ENCODE measurements around the gene ATN1. TPM values are rescaled to one million over a fixed set of nuclear protein-coding genes. Genes with fewer than 3 reads are reported as not detected.
"Not testable (repeated sequence)": the region's sequence is repeated elsewhere in the genome, so short reads cannot be mapped to it uniquely, and the experiment has no call there.

ATN1 gene, protein sequence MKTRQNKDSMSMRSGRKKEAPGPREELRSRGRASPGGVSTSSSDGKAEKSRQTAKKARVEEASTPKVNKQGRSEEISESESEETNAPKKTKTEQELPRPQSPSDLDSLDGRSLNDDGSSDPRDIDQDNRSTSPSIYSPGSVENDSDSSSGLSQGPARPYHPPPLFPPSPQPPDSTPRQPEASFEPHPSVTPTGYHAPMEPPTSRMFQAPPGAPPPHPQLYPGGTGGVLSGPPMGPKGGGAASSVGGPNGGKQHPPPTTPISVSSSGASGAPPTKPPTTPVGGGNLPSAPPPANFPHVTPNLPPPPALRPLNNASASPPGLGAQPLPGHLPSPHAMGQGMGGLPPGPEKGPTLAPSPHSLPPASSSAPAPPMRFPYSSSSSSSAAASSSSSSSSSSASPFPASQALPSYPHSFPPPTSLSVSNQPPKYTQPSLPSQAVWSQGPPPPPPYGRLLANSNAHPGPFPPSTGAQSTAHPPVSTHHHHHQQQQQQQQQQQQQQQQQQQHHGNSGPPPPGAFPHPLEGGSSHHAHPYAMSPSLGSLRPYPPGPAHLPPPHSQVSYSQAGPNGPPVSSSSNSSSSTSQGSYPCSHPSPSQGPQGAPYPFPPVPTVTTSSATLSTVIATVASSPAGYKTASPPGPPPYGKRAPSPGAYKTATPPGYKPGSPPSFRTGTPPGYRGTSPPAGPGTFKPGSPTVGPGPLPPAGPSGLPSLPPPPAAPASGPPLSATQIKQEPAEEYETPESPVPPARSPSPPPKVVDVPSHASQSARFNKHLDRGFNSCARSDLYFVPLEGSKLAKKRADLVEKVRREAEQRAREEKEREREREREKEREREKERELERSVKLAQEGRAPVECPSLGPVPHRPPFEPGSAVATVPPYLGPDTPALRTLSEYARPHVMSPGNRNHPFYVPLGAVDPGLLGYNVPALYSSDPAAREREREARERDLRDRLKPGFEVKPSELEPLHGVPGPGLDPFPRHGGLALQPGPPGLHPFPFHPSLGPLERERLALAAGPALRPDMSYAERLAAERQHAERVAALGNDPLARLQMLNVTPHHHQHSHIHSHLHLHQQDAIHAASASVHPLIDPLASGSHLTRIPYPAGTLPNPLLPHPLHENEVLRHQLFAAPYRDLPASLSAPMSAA (N-terminal part only)
- 13.0 and 15.9 TPM in 2 replicates for polyA plus RNA-seq (2011; rRNA removed)
- 12.4 and 35.5 TPM in 2 replicates for polyA minus RNA-seq (2011; rRNA and poly(A)+ RNA removed)

DNA sequence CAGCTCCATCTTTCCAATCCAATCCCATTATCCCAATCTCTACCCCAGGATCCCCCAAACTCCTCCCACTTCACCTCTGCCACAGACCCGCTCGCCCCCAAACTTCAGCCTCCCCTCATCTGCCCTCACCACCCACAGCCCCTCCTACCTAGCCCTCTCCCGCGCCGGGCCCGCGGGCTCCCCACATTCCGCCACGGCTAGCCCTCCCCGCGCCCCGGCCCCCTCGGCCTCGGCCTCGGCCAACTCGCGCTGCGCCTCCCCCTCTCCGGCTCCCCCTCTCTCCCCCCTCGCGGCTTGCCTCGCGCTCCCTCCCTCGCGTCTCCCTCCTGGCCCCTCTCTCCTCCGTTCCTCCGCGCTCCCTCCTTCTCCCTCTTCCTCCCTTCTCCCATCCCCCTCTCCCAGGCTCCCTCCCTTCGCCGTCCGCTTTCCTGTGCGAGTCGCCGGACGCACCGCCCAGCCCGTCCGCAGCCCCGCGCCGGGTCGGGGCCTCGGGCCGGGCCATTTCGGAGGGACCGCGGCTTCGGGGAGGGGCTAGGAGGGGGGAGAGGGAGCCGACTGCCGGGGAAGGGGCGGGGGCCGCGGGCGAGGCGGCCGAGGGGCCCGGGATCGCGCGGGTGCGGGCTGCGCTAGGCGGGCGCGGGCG, at the start of gene ATN1:
Gene ATN1 (plus strand): TSS at position 581 of the 643 bp plus-strand sequence. CDS start 6,043 bp downstream, outside the sequence.
- ChIA-PET POLR2A (interaction anchor here (0.8 kb wide), 1 partner anchor 10 kb away, joined by 3 read pairs; no protein-coding TSS in a partner anchor), CTCF (interaction anchor here (1.5 to 6.6 kb wide), 6 partner anchors 10 to 186 kb away, joined by 3 to 129 read pairs (median 22); partner anchors contain the start of genes C12orf57, ENO2 and RNU7-1)
- peak within 1 kb of the TSS; percentile 55 for H3K4me3 ChIP-seq (ENCODE audit: low read depth, low read length)
- H3K36me3 ChIP-seq (ENCODE audit: control insufficient read depth, insufficient read depth, low read length): peaks cover 5% of the 10 kb centered on the region
- TF ChIP-seq, protein P1, sequence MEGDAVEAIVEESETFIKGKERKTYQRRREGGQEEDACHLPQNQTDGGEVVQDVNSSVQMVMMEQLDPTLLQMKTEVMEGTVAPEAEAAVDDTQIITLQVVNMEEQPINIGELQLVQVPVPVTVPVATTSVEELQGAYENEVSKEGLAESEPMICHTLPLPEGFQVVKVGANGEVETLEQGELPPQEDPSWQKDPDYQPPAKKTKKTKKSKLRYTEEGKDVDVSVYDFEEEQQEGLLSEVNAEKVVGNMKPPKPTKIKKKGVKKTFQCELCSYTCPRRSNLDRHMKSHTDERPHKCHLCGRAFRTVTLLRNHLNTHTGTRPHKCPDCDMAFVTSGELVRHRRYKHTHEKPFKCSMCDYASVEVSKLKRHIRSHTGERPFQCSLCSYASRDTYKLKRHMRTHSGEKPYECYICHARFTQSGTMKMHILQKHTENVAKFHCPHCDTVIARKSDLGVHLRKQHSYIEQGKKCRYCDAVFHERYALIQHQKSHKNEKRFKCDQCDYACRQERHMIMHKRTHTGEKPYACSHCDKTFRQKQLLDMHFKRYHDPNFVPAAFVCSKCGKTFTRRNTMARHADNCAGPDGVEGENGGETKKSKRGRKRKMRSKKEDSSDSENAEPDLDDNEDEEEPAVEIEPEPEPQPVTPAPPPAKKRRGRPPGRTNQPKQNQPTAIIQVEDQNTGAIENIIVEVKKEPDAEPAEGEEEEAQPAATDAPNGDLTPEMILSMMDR (IDR thresholded peaks at IDR 0.05; ENCODE audit: insufficient read depth, low read depth, low read length): no peak
- no peak for DNase-seq (ENCODE audit: low read depth)
- H3K27me3 ChIP-seq (ENCODE audit: control insufficient read depth, insufficient read depth, low read length): no peaks in the 10 kb centered on the region

DNA sequence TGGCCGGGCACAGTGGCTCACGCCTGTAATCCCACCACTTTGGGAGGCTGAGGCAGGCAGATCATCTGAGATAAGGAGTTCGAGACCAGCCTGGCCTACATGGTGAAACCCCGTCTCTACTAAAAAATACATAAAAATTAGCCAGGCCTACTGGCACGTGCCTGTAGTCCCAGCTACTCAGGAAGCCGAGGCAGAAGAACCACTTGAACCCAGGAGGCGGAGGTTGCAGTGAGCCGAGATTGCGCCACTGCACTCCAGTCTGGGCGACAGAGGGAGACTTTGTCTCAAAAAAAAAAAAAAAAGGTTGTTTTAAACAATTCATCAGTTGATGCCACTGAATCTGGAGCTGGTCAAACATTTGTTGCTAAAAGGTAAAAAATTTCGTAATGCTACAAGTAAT, 47.9 kb upstream of the ATN1 start:
- POLR2A ChIA-PET; H3K4me3 ChIP-seq (ENCODE audit: low read depth, low read length): not testable (repeated sequence)
- CTCF ChIA-PET: interaction anchor here (0.8 to 6.1 kb wide), 2 partner anchors 7 to 12 kb away, joined by 4 to 41 read pairs; partner anchors contain the start of gene SPSB2

DNA sequence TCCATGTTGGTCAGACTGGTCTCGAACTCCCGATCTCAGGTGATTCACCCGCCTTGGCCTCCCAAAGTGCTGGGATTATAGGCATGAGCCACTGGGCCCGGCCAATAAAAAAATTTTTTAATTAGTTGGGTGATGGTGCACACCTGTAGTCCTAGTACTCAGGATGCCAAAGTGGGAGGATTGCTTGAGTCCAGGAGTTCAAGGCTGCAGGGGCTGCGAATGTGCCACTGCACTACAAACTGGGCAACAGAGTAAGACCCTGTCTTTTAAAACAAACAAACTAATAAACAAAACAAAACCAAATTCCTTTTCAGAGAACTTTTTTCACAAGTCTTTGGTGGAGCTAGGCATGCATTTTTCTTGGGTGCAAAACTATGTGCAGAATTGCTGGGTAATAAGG, 44.5 kb upstream of the ATN1 start:
- CTCF ChIA-PET: interaction anchor here (1.2 to 6.1 kb wide), 5 partner anchors 8 to 82 kb away, joined by 3 to 41 read pairs (median 6); partner anchors contain the start of genes LRRC23 and SPSB2
- POLR2A ChIA-PET: no interaction called here

More for the DNA sequence above, 47.9 kb upstream of the ATN1 start:
- not testable (repeated sequence) for H3K27me3 ChIP-seq (ENCODE audit: control insufficient read depth, insufficient read depth, low read length); DNase-seq (ENCODE audit: low read depth); H3K36me3 ChIP-seq (ENCODE audit: control insufficient read depth, insufficient read depth, low read length)

DNA sequence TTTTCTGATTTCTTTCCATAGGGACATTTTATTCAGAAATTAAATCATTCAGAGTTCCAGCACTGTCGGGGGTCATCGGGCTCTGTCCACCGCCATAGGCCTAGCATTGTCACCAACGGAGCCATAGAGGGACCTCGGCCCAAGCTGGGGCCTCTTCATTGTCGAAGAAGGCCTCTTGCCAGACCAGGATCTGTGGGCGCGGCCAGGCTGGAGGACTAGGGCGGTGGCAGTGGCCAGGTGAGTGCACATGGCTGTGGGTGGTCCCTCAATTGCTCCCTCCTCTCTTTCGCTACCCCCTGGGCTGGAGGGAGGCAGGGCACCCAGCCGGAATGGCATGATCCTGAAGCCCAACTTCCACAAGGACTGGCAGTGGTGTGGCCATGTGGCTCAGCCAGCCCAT, 44.1 kb upstream of the ATN1 start:
- Histone ChIP-seq H3K27me3 (ENCODE audit: control insufficient read depth, insufficient read depth, low read length) (no peaks in the 10 kb centered on the region), H3K36me3 (ENCODE audit: control insufficient read depth, insufficient read depth, low read length) (peaks cover 10% of the 10 kb centered on the region), H3K4me3 (ENCODE audit: low read depth, low read length) (no peak overlapping the region)
- TF ChIP-seq, protein P1 (IDR thresholded peaks at IDR 0.05; ENCODE audit: insufficient read depth, low read depth, low read length): no peak
- ChIA-PET POLR2A (no interaction called here), CTCF (interaction anchor here (1.2 to 6.1 kb wide), 5 partner anchors 8 to 81 kb away, joined by 3 to 41 read pairs (median 6); partner anchors contain the start of genes LRRC23 and SPSB2)
- DNase-seq (ENCODE audit: low read depth): no peak

More for the DNA sequence above, 44.5 kb upstream of the ATN1 start:
- TF ChIP-seq, protein P1 (IDR thresholded peaks at IDR 0.05; ENCODE audit: insufficient read depth, low read depth, low read length): no peak
- Histone ChIP-seq H3K27me3 (ENCODE audit: control insufficient read depth, insufficient read depth, low read length) (no peaks in the 10 kb centered on the region), H3K36me3 (ENCODE audit: control insufficient read depth, insufficient read depth, low read length) (peaks cover 8% of the 10 kb centered on the region), H3K4me3 (ENCODE audit: low read depth, low read length) (no peak overlapping the region)
- no peak for DNase-seq (ENCODE audit: low read depth)

DNA sequence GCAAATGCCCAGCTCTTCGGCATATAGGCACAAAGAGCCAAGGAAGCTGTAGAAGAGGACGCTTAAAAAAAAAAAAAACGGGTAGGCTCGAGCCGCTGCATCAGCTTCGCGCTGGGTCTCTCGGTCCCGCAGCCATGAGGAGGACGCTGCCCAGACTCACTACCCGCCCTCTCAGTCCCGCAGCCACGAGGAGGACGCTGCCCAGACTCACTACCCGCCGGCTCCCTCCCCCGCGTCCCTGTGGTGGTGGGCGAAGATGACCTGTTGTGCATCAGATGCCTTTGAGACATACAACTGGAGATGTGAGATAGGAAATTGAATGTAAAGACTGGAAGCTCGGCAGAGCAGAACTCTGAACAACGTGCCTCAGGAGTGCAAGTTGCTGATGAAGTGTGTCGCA, 43.2 kb upstream of the ATN1 start:
- POLR2A ChIA-PET: no interaction called here
- H3K36me3 ChIP-seq (ENCODE audit: control insufficient read depth, insufficient read depth, low read length): peaks cover 10% of the 10 kb centered on the region
- TF ChIP-seq, protein P1 (IDR thresholded peaks at IDR 0.05; ENCODE audit: insufficient read depth, low read depth, low read length): no peak
- H3K27me3 ChIP-seq (ENCODE audit: control insufficient read depth, insufficient read depth, low read length): no peaks in the 10 kb centered on the region
- DNase-seq (ENCODE audit: low read depth): no peak
- H3K4me3 ChIP-seq (ENCODE audit: low read depth, low read length): no peak overlapping the region
- CTCF ChIA-PET: interaction anchor here (0.6 to 6.1 kb wide), 4 partner anchors 12 to 255 kb away, joined by 3 to 41 read pairs (median 4); partner anchors contain the start of gene SPSB2

DNA sequence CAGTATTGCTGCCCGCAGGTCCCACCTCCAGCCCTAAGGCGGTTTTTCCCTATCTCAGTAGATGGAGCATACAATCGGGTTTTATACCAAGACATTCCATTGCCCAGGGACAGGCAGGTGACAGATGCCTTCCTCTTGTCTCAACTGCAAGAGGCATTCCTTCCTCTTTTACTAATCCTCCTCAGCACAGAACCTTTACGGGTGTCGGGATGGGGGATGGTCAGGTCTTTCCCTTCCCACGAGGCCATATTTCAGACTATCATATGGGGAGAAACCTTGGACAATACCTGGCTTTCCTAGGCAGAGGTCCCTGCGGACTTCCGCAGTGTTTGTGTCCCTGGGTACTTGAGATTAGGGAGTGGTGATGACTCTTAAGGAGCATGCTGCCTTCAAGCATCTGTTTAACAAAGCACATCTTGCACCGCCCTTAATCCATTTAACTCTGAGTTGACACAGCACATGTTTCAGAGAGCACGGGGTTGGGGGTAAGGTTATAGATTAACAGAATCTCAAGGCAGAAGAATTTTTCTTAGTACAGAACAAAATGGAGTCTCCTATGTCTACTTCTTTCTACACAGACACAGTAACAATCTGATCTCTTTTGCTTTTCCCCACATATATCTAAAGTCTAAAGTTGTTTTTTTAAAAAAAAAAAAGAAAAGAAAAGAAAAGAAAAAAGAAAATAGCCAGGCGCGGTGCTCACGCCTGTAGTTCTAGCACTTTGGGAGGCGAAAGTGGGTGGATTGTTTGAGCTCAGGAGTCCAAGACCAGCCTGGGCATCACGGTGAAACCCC, 41.4 kb upstream of the ATN1 start:
- not testable (repeated sequence) for H3K36me3 ChIP-seq (ENCODE audit: control insufficient read depth, insufficient read depth, low read length); DNase-seq (ENCODE audit: low read depth); H3K27me3 ChIP-seq (ENCODE audit: control insufficient read depth, insufficient read depth, low read length); H3K4me3 ChIP-seq (ENCODE audit: low read depth, low read length)
- CTCF ChIA-PET: interaction anchor here (0.8 to 6.1 kb wide), 3 partner anchors 14 to 17 kb away, joined by 3 to 41 read pairs (median 8); partner anchors contain the start of gene SPSB2
- POLR2A ChIA-PET: interaction anchor here (0.6 kb wide), 1 partner anchor 280 kb away, joined by 17 read pairs; no protein-coding TSS in a partner anchor
